ENCODE results near the gene CNIH2. TPM values are rescaled to one million over a fixed set of nuclear protein-coding genes. Genes with fewer than 3 reads are reported as not detected.

Gene CNIH2
- total and polyA plus RNA-seq, 2 of the 13 experiments (the other 11 are each of a cell fraction or from before 2014, with no cell fraction given), result 0.60 to 0.69 TPM

DNA sequence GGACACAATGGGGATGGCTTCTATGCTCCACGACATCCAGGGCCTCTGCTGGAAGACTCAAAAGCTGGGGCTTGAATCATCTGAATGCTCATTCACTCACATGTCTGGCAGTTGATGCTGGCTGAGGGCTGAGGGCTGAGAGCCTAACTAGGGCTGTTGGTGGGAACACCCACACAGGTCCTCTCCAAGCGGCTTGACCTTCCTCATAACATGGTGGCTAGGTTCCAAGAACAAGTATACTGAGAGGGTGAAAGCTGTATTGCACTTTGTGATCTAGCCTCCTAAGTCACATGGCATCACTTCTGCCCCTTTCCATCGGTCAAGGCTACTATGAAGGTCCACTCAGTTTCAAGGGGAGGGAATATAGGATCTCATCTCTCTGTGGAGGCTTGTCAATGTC lies 21.2 kb downstream of the CNIH2 start (continued):
- TF ChIP-seq, protein P1, sequence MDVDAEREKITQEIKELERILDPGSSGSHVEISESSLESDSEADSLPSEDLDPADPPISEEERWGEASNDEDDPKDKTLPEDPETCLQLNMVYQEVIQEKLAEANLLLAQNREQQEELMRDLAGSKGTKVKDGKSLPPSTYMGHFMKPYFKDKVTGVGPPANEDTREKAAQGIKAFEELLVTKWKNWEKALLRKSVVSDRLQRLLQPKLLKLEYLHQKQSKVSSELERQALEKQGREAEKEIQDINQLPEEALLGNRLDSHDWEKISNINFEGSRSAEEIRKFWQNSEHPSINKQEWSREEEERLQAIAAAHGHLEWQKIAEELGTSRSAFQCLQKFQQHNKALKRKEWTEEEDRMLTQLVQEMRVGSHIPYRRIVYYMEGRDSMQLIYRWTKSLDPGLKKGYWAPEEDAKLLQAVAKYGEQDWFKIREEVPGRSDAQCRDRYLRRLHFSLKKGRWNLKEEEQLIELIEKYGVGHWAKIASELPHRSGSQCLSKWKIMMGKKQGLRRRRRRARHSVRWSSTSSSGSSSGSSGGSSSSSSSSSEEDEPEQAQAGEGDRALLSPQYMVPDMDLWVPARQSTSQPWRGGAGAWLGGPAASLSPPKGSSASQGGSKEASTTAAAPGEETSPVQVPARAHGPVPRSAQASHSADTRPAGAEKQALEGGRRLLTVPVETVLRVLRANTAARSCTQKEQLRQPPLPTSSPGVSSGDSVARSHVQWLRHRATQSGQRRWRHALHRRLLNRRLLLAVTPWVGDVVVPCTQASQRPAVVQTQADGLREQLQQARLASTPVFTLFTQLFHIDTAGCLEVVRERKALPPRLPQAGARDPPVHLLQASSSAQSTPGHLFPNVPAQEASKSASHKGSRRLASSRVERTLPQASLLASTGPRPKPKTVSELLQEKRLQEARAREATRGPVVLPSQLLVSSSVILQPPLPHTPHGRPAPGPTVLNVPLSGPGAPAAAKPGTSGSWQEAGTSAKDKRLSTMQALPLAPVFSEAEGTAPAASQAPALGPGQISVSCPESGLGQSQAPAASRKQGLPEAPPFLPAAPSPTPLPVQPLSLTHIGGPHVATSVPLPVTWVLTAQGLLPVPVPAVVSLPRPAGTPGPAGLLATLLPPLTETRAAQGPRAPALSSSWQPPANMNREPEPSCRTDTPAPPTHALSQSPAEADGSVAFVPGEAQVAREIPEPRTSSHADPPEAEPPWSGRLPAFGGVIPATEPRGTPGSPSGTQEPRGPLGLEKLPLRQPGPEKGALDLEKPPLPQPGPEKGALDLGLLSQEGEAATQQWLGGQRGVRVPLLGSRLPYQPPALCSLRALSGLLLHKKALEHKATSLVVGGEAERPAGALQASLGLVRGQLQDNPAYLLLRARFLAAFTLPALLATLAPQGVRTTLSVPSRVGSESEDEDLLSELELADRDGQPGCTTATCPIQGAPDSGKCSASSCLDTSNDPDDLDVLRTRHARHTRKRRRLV (CRISPR knock-in tag; IDR thresholded peaks at IDR 0.05), result no peak
- no peak for TF ChIP-seq ZNF839 (CRISPR knock-in tag; IDR thresholded peaks at IDR 0.05; ENCODE audit: borderline replicate concordance)
- TF ChIP-seq PHF21A (CRISPR knock-in tag; IDR thresholded peaks at IDR 0.05), result no peak
- TF ChIP-seq ZNF562 (CRISPR knock-in tag; IDR thresholded peaks at IDR 0.05; ENCODE audit: borderline replicate concordance), result no peak

DNA sequence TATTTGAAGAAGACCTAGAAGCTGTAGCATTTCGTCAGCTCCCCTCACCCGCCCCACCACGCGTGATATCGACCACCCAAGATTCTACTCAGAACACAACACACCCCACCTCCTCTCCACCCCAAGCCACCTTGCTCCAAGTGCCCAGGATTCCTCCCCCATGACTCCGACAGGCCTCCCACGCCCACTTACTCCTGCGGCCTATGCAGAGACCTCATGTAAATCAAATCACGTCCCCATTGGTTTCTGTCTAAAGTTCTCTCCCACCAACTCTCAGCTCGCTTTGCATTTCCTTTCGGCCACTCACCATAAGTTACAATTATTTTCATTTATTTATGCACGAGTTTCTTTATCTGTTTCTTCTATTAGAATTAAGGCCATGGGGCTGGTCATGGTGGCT lies 24.7 kb downstream of the CNIH2 start:
- in situ Hi-C loops (cut with HindIII; ENCODE audit: extremely low pct_ligation_motif_present, low pct_unique_long_range_greater_than_20kb), result no loop called here
- ATAC-seq, result no peak
- TF ChIP-seq, protein P2, sequence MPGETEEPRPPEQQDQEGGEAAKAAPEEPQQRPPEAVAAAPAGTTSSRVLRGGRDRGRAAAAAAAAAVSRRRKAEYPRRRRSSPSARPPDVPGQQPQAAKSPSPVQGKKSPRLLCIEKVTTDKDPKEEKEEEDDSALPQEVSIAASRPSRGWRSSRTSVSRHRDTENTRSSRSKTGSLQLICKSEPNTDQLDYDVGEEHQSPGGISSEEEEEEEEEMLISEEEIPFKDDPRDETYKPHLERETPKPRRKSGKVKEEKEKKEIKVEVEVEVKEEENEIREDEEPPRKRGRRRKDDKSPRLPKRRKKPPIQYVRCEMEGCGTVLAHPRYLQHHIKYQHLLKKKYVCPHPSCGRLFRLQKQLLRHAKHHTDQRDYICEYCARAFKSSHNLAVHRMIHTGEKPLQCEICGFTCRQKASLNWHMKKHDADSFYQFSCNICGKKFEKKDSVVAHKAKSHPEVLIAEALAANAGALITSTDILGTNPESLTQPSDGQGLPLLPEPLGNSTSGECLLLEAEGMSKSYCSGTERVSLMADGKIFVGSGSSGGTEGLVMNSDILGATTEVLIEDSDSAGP (CRISPR knock-in tag; IDR thresholded peaks at IDR 0.05; ENCODE audit: borderline replicate concordance), result no peak
- no peak for TF ChIP-seq ZNF720 (CRISPR knock-in tag; IDR thresholded peaks at IDR 0.05)
- TF ChIP-seq, protein P3, sequence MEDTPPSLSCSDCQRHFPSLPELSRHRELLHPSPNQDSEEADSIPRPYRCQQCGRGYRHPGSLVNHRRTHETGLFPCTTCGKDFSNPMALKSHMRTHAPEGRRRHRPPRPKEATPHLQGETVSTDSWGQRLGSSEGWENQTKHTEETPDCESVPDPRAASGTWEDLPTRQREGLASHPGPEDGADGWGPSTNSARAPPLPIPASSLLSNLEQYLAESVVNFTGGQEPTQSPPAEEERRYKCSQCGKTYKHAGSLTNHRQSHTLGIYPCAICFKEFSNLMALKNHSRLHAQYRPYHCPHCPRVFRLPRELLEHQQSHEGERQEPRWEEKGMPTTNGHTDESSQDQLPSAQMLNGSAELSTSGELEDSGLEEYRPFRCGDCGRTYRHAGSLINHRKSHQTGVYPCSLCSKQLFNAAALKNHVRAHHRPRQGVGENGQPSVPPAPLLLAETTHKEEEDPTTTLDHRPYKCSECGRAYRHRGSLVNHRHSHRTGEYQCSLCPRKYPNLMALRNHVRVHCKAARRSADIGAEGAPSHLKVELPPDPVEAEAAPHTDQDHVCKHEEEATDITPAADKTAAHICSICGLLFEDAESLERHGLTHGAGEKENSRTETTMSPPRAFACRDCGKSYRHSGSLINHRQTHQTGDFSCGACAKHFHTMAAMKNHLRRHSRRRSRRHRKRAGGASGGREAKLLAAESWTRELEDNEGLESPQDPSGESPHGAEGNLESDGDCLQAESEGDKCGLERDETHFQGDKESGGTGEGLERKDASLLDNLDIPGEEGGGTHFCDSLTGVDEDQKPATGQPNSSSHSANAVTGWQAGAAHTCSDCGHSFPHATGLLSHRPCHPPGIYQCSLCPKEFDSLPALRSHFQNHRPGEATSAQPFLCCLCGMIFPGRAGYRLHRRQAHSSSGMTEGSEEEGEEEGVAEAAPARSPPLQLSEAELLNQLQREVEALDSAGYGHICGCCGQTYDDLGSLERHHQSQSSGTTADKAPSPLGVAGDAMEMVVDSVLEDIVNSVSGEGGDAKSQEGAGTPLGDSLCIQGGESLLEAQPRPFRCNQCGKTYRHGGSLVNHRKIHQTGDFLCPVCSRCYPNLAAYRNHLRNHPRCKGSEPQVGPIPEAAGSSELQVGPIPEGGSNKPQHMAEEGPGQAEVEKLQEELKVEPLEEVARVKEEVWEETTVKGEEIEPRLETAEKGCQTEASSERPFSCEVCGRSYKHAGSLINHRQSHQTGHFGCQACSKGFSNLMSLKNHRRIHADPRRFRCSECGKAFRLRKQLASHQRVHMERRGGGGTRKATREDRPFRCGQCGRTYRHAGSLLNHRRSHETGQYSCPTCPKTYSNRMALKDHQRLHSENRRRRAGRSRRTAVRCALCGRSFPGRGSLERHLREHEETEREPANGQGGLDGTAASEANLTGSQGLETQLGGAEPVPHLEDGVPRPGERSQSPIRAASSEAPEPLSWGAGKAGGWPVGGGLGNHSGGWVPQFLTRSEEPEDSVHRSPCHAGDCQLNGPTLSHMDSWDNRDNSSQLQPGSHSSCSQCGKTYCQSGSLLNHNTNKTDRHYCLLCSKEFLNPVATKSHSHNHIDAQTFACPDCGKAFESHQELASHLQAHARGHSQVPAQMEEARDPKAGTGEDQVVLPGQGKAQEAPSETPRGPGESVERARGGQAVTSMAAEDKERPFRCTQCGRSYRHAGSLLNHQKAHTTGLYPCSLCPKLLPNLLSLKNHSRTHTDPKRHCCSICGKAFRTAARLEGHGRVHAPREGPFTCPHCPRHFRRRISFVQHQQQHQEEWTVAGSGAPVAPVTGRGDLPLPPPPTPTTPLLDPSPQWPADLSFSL (CRISPR knock-in tag; IDR thresholded peaks at IDR 0.05), result no peak
- TF ChIP-seq NFYC (CRISPR knock-in tag; IDR thresholded peaks at IDR 0.05), result no peak
- TF ChIP-seq FOXO1 (CRISPR knock-in tag; IDR thresholded peaks at IDR 0.05), result no peak
- no peak for TF ChIP-seq SP2 (CRISPR knock-in tag; IDR thresholded peaks at IDR 0.05)
- no peak for TF ChIP-seq SNAPC2 (CRISPR knock-in tag; IDR thresholded peaks at IDR 0.05)

More for the DNA sequence above, 24.7 kb downstream of the CNIH2 start:
- intact Hi-C loops (cut with micrococcal nuclease; ENCODE audit: unreplicated experiment), result no loop called here
- FAIRE-seq (no peak), DNase-seq (ENCODE audit: low spot score) (no peak)
- Histone ChIP-seq H3K4me3 (replicated peaks in 1 of 3; ENCODE audit: insufficient read depth in 1 of 3, low read depth in 2 of 3, low read length in 3 of 3) (no peak overlapping the region), H3K27ac (ENCODE audit: extremely low read length, insufficient read depth, low read length) (no peak overlapping the region), H3K9ac (ENCODE audit: insufficient read depth, low read depth, low read length) (no peak overlapping the region), H4K20me1 (ENCODE audit: insufficient read depth, low read length) (no peaks in the 10 kb centered on the region), H3K79me2 (ENCODE audit: insufficient read depth, low read length) (no peaks in the 10 kb centered on the region), H2AFZ (ENCODE audit: low read length) (no peak overlapping the region), H3K4me2 (ENCODE audit: low read depth, low read length) (no peak overlapping the region), H3K4me1 (ENCODE audit: insufficient read depth, low read length) (no peaks in the 10 kb centered on the region), H3K9me3 (ENCODE audit: low read length) (no peaks in the 10 kb centered on the region), H3K27me3 (ENCODE audit: control insufficient read depth in 1 of 2, insufficient read depth in 2 of 2, low read length in 2 of 2) (peaks cover 1 to 11% of the 10 kb centered on the region in 2 experiments; a peak in 4 of 5 replicates), H3K36me3 (replicated peaks in 1 of 2; ENCODE audit: control insufficient read depth in 1 of 2, insufficient read depth in 2 of 2, low read length in 2 of 2) (no peaks in the 10 kb centered on the region)
- ChIA-PET CTCF (ENCODE audit: low intra/inter-chr PET ratio, low total read pairs) (no interaction called here), POLR2A (interaction anchor here (1.8 to 1.9 kb wide), 2 partner anchors 10 to 14 kb away, joined by 9 to 14 read pairs; partner anchors contain the start of gene YIF1A)
- 44% methylated on average over 12 of the region's 12 CpGs for WGBS (ENCODE audit: low lambda C conversion rate)
- no TSS peak for BruUV-seq (replicated peaks)

All from HepG2 (cell line).